ENCODE results near the gene TCF3. TPM values are rescaled to one million over a fixed set of nuclear protein-coding genes. Genes with fewer than 3 reads are reported as not detected.

The TCF3 gene
- total RNA-seq, 1 experiment from 2014 or later = 208 TPM

DNA sequence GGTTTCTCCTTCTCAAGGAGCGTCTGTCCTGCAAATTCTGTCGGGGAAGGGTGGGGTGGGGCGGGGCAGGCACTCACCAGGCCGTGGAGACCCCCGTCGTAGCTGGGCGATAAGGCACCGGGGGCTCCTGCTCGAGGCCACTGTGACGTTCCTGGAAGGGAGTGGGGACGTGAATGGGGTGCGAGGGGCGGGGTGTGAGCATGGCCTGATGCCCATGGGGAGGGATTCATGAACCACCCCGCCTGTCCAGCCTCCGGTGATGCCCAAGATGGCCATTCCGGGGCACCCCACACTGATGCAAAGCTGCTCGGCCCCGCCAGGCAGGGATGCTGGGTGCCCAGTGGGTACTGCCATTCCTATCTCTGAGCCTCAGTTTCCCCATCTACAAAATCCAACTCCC, 32.7 kb downstream of the TCF3 start:
- Histone ChIP-seq H3K36me3 (ENCODE audit: control insufficient read depth in 1 of 2, insufficient read depth in 2 of 2, low read length in 2 of 2) (peaks cover 32 to 50% of the 10 kb centered on the region in 2 experiments; a peak in 3 of 4 replicates), H4K20me1 (ENCODE audit: insufficient read depth) (no peaks in the 10 kb centered on the region), H3K27me3 (ENCODE audit: insufficient read depth, low read length) (no peaks in the 10 kb centered on the region), H3K4me2 (ENCODE audit: low read length) (no peak overlapping the region), H3K79me2 (ENCODE audit: insufficient read depth, low read length) (peaks cover 18% of the 10 kb centered on the region; the same call in 1 of the 2 replicates), H3K4me1 (ENCODE audit: control insufficient read depth in 1 of 2, insufficient read depth in 2 of 2, low read length in 2 of 2) (peaks cover 0 to 5% of the 10 kb centered on the region in 2 experiments; a peak in 1 of 4 replicates), H3K9me3 (ENCODE audit: control insufficient read depth in 1 of 2, insufficient read depth in 1 of 2, low read depth in 1 of 2, low read length in 2 of 2) (no peaks in the 10 kb centered on the region), H3K27ac (ENCODE audit: low read depth, low read length) (no peak overlapping the region), H3K9me2 (ENCODE audit: insufficient read depth) (no peaks in the 10 kb centered on the region), H3K4me3 (replicated peaks in 1 of 2; ENCODE audit: low read depth in 1 of 2, low read length in 2 of 2) (no peak overlapping the region), H3K9ac (ENCODE audit: low read length) (no peak overlapping the region), H2AFZ (ENCODE audit: low read depth, low read length, poor library complexity, severe bottlenecking) (no peak overlapping the region)
- intact Hi-C loops (cut with micrococcal nuclease) = no loop called here
- BruUV-seq (replicated peaks) = no TSS peak
- RAD21 ChIA-PET (ENCODE audit: low non-redundant PET in 1 of 2, low total read pairs in 2 of 2, uncharacterized antibody in 2 of 2, unreplicated experiment in 2 of 2) = no interaction called here
- POLR2A ChIA-PET = interaction anchor here (1.0 kb wide), 1 partner anchor 77 kb away, joined by 3 read pairs; no protein-coding TSS in a partner anchor
- no peak for ATAC-seq
- TF ChIP-seq POLR2A (IDR thresholded peaks at IDR 0.05; ENCODE audit: borderline replicate concordance, extremely low read depth, insufficient read depth, insufficient read length) = no peak
- TF ChIP-seq SIN3A (IDR thresholded peaks at IDR 0.05; ENCODE audit: low read depth) = no peak
- TF ChIP-seq TCF7L2 (IDR thresholded peaks at IDR 0.05; ENCODE audit: borderline replicate concordance, extremely low read depth, insufficient read depth, insufficient read length) = no peak
- no peak for TF ChIP-seq ZFX (IDR thresholded peaks at IDR 0.05)
- no peak for TF ChIP-seq ELF1 (IDR thresholded peaks at IDR 0.05; ENCODE audit: borderline replicate concordance, low read depth)
- no peak for TF ChIP-seq ZNF274 (IDR thresholded peaks at IDR 0.05; ENCODE audit: low read depth, low read length)
- TF ChIP-seq EGR1 (IDR thresholded peaks at IDR 0.05; ENCODE audit: low read depth) = no peak
- TF ChIP-seq, protein P1, sequence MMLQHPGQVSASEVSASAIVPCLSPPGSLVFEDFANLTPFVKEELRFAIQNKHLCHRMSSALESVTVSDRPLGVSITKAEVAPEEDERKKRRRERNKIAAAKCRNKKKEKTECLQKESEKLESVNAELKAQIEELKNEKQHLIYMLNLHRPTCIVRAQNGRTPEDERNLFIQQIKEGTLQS (IDR thresholded peaks at IDR 0.05) = no peak
- no peak for TF ChIP-seq JUND (IDR thresholded peaks at IDR 0.05)
- TF ChIP-seq RAD21 (IDR thresholded peaks at IDR 0.05; ENCODE audit: low read depth) = no peak
- no peak for DNase-seq (ENCODE audit: low read depth, low spot score)
- CTCF ChIA-PET = no interaction called here

DNA sequence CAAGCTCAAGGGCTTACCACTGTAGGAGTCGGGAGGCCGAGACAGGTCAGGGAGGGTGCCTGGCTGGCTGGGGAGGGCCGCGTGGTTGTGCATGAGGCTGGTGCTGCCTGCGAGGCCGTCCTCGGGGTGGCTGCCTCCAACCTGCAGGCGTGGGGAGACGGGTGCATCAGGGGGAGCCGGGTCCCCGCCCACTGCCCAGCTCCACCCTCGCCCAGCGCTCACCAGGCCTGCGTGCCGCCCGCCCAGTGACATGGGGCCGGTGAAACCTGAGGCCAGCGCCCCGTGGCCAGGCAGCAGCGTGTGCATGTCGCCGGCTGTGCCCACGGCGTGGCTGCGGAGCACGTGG, 33.3 kb downstream of the TCF3 start:
- RAD21 ChIA-PET (ENCODE audit: low non-redundant PET in 1 of 2, low total read pairs in 2 of 2, uncharacterized antibody in 2 of 2, unreplicated experiment in 2 of 2) = no interaction called here
- Histone ChIP-seq H3K4me2 (ENCODE audit: low read length) (no peak overlapping the region), H2AFZ (ENCODE audit: low read depth, low read length, poor library complexity, severe bottlenecking) (no peak overlapping the region), H3K4me3 (replicated peaks in 1 of 2; ENCODE audit: low read depth in 1 of 2, low read length in 2 of 2) (no peak overlapping the region), H3K36me3 (ENCODE audit: control insufficient read depth in 1 of 2, insufficient read depth in 2 of 2, low read length in 2 of 2) (peaks cover 34 to 53% of the 10 kb centered on the region in 2 experiments; a peak in 3 of 4 replicates), H3K79me2 (ENCODE audit: insufficient read depth, low read length) (peaks cover 18% of the 10 kb centered on the region; the same call in 1 of the 2 replicates), H4K20me1 (ENCODE audit: insufficient read depth) (no peaks in the 10 kb centered on the region), H3K9me2 (ENCODE audit: insufficient read depth) (no peaks in the 10 kb centered on the region), H3K27me3 (ENCODE audit: insufficient read depth, low read length) (no peaks in the 10 kb centered on the region), H3K9me3 (ENCODE audit: control insufficient read depth in 1 of 2, insufficient read depth in 1 of 2, low read depth in 1 of 2, low read length in 2 of 2) (no peaks in the 10 kb centered on the region), H3K27ac (ENCODE audit: low read depth, low read length) (no peak overlapping the region; the same call in 1 of the 2 replicates), H3K4me1 (ENCODE audit: control insufficient read depth in 1 of 2, insufficient read depth in 2 of 2, low read length in 2 of 2) (peaks cover 0 to 5% of the 10 kb centered on the region in 2 experiments; a peak in 1 of 4 replicates), H3K9ac (ENCODE audit: low read length) (no peak overlapping the region)
- CTCF ChIA-PET = no interaction called here
- no peak for DNase-seq (ENCODE audit: low read depth, low spot score)
- TF ChIP-seq RAD21 (IDR thresholded peaks at IDR 0.05; ENCODE audit: low read depth) = no peak
- TF ChIP-seq SP1 (IDR thresholded peaks at IDR 0.05; ENCODE audit: low read depth) = no peak
- no peak for TF ChIP-seq EGR1 (IDR thresholded peaks at IDR 0.05; ENCODE audit: low read depth)
- no peak for TF ChIP-seq CEBPB (IDR thresholded peaks at IDR 0.05; ENCODE audit: low read depth)
- intact Hi-C loops (cut with micrococcal nuclease) = no loop called here
- BruUV-seq (replicated peaks) = no TSS peak
- POLR2A ChIA-PET = interaction anchor here (1.0 kb wide), 1 partner anchor 76 kb away, joined by 3 read pairs; no protein-coding TSS in a partner anchor
- no peak for ATAC-seq

All from HCT116 (cell line).